HG03342 (cell line): ENCODE data around the gene NUP107.
"Not testable (repeated sequence)": the region's sequence is repeated elsewhere in the genome, so short reads cannot be mapped to it uniquely, and the experiment has no call there.

Experiments used
- ATAC-seq: cut with Tn5 transposase; IDR thresholded peaks from one replicate; pipeline ENCODE4 v1.9.1; 2021; ENCODE audit warnings: mild to moderate bottlenecking, moderate library complexity; ENCODE audit not compliant: unreplicated experiment

The NUP107 gene

DNA sequence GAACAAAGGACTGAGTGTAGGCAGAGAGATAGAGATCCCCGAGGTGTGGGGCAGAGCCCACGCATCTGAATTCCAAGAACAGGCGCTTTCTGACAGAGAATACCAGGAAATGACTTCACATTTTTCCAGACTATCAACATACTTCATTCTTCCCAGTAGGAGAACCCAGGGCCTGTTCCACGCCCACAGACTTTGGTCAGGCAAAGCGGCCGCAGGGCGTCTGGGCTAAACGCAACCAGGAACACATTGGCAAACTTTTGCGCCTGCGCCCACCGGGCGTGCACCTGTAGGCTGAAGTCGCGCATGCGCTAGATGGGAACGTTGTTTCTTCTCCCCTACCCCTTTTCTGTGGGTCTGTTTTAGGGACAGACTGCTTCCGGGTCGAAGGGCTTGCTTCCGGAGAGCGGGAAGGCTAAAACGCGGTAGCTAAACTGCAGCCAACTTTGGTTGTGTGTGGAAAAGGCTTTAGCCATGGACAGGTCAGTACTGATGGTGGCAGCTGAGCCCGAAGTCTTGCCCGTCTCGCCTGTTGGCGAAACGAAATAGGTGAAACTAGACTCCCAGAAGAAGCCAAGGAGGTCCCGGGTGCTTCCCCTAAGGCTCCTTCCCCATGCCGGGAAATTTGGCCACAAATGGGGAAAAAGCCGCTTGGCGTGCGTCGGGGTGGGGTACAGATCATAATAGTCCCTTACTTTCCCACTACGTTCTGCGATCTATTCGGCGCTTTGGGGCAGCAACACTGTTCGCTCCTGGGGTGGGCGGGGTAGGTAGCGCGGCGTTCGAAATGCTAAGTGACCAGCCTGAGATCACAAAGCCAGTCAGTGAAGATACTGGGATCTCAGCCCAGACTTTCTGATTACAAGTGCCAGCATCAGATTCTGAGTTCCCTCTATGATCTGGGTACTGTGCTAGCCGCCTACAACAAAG is at the start of gene NUP107:
TSS of gene NUP107 (plus strand) at position 384 of the 927 bp plus-strand sequence. CDS start at position 472, 88 bp downstream.
- peak; percentile 95 for ATAC-seq

DNA sequence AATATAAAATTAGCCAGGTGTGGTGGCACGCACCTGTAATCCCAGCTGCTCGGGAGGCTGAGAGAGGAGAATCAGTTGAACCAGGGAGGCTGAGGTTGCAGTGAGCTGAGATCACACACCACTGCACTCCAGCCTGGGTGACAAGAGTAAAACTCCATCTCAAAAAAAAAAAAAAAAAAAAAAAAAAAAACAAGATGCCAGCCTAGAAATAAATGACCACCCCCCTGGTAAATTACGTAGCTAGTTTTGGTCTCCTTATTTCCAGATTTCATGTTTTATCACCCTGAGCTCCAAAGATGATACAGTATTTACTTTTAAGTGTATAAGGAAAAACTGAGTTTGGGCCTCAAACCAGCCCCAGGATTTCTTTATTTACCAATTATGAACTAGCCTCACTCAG is 49.3 kb upstream of the NUP107 start:
- not testable (repeated sequence) for ATAC-seq

DNA sequence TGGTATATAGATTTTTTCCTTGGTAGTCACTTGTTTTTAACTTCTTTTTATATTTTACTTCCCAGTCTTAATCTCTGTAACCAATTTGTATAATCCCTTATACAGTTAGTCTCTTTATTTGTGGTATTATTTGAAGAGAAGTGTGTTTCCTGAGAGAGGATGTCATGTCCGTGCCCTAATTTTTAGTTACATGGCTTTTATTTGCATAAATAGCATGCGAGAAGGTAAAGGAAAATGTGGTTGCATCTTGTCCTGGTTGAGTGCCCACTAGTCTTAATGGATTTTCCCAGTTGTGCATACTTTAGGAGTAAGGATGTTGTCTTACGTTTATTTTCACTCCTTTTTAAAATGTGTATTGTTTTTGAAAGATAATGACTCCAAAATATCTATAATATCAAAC is 48.6 kb upstream of the NUP107 start:
- ATAC-seq, result no peak

DNA sequence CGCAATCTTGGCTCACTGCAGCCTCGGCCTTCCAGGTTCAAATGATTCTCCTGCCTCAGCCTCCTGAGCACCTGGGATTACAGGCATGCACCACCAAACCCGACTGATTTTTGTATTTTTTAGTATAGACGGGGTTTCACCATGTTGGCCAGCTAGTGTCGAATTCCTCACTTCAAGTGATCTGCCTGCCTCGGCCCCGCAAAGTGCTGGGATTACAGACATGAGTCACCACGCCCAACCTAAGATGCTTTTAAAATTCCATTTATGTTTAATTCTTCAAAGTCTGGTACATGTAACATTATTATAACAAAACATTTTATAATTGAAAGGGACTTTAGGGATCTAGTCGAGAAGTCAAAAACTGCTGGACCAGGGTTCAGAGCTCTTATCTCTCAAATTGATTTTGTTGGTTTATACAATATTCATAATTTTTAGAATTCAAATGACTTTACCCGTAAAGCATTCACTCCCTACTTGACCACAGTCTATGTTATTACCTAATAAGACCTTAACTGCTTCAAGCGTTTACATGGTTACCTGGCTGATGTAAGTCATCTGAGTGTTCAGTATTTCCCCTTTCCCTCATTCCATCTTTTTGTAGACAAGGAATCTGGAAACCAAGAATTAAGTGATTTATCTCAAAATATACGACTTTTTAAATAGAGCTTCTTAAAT is 47.9 kb upstream of the NUP107 start:
- ATAC-seq, result no peak

DNA sequence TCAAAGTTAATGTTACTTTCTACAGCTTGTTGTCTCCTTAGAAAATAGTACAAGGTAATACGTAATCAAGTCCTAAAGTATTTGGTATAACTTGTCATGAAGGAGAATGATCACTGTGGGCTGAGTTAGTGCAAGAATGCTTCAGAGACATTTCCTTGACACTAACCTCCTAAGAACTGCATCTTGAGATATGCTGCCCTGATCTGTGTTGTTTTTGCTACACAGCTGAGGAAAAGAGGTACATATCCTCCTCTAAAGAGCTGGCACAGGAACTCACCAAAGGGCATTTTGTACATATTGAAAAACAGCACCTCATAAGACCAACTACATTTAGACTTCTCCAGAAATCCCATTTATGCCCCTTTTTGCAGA is 47.4 kb upstream of the NUP107 start:
- ATAC-seq, result no peak

DNA sequence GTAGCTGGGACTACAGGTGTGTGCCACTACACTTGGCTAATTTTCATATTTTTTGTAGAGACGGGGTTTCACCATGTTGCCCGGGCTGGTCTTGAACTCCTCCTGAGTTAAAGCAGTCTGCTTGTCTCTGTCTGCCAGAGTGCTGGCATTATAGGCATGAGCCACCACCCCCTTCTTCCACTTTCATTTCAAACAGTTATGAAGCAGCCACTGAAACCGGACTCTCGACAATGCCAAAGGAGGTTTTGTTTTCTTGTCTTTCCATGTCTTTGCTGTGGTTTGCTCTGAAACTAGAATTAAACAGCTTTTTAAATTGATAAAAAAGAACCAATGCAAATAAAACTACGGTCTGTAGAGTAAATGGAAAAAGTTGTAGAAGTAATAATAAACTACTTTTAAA is 45.6 kb upstream of the NUP107 start:
- ATAC-seq, result peak; percentile 85

DNA sequence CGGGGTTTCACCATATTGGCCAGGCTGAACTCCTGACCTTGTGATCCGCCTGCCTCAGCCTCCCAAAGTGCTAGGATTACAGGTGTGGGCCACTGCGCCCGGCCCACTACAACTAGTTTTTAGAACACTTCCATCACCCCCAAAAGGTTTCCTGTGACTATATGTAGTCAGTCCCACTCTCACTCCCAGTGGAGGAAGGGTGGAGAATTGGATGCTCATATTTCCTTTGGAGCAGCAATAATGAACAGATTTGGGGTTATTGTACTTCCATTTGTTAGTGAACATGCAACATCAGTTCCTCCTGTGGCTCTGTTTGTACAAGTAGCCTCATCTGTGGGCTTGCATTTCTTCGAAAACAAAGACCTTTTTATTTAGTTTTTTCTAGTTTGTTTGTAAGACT is 40.3 kb upstream of the NUP107 start:
- ATAC-seq, result no peak

DNA sequence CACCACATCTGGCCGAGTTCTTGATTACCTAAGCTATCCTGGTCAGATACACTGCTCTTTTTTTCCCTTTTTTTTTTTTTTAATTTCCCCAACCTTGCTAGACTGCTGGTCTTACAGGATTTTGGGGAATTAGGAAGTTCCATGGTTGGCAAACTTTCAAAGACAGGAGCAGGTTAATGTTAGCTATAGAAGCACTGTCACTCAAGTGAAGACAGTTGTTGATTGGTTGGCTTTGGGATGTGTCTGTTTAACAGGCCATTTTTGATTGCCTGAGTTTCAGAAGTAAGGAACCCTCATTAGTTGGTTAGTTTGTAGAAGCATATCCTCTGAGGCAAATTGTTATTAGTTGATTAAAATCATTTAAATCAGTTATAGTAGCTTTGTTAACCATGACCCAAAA is 39.3 kb upstream of the NUP107 start:
- no peak for ATAC-seq

DNA sequence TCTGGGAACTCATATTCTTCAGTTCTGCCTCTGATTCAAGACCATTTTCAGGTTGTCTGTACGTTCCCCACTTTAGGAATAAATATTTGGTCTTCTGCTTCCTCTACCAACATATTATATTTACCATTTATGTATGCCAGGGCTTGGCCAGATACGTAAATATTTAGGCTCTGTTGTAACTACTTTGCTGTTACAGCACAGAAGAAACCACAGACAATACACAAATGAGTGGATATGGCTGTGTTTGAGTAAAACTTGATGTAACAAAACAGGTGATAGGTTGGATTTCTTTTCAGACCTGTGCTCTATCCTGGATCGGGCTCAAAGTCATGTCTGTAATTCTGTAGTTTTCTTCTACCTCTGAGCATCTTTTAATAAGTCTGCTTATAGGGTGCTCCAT is 38.6 kb upstream of the NUP107 start:
- ATAC-seq, result no peak

DNA sequence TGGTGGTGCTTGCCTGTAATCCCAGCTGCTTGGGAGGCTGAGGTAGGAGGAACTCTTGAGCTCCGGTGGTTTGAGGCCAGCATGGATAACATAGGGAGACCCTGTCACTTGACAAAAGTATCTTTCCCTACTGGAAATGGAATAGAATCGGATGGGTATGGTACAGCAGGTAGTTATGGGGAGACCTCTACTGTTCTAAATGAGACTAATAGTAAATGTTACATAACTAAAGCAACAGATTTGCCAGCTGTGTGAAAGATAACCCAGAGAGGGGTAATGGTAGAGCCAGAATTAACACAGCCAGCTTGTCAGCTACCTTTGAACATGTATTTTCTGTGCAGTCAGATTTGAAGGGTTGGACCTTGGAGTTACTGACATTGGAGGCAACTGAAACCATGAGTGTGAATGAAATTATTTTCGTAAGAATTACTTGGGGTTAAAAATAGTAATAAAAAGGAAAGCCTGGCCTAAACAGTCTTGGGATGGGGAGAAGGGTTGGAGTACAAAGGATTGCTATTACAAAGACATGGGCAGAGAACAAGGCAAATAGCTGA is 21.7 kb upstream of the NUP107 start:
- no peak for ATAC-seq

DNA sequence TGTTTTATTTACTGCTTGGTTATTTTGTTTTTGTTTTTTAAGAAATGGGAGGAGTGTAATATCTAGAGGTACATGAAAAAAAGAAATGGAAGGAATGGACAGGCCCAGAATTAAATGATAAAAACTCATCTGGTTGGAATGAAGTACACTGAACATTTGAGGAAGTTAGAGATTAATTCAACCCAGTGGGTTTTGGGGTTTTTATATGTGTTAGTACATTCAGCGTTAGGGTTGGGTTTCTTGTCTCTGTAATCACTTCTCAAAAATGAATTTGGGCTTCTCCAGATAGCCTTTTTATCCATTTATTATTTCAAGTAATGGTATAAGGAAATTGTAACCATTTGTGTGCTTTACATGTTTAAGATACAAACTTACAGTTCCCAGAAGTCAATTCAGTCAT is 19.5 kb upstream of the NUP107 start:
- ATAC-seq, result no peak

DNA sequence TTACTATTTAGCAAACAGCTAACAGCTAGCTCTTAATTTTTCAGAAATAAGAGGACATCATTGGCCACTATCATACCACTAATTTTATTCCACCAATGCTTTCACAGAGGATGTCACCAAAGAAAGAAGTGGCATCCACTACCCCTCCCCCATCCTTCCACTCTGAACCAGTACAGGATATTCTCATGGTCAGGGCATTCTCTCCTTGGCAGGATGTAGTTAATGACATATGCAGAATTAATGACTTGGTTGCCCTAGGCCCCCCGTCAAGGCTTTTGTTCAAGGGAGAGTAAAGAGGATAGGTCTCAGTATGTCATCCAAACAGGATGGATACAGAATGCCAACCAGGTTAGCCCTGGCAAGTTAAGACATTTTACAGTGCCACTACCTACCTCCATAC is 18.9 kb upstream of the NUP107 start:
- ATAC-seq, result no peak

DNA sequence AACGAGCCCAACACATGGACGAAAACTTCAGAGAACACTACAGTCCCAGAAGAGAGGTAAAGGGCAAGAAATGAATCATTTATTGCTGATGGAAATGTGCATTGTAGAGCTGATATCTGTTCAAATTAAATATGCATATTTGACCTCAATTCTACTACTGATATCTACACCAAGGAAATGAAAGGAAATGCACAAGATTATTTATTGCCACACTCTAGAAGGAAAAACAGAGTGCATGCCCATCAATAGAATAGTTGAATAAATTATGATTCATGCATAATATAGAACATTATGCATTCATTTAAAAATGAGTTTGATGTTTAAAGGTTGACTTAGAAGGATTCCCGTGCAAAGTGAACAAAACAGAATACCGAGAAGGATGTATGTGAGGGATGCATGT is 15.6 kb upstream of the NUP107 start:
- ATAC-seq, result no peak

DNA sequence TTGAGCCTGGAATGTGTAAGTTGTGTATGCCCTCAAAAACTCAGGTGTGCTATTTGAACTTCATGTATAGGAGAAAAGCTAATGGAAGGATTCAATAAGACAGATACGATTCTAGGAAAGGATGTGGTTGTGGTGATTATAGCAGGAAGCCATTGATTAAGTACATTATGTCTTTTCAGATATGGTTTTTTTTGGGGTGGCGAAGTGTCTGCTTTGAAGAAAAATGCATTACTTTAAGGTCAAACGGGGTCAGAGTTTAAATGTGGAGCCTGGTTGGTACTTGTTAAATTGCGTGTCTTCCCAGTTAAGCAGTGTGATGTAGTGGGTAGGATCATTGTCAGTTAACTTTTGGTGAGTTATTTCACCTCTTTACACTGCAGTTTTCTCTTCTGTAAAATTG is 13.0 kb upstream of the NUP107 start:
- no peak for ATAC-seq

DNA sequence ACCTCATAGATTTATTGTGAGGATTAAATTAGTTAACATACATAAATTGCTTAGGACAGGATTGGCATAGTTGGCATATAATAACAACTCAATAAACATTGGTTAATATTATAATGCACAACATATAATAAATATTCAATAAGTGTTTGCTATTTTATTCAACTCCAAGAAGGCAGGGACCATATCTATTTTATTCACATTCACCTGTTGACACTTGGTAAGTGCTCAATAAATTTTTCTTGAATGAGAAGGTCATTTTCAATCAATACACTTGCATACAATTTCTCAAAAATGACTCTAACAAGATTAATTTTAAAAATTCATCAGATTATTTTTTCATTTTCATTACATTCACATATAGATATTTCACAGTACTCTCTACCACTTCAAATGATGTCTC is 12.4 kb upstream of the NUP107 start:
- no peak for ATAC-seq

DNA sequence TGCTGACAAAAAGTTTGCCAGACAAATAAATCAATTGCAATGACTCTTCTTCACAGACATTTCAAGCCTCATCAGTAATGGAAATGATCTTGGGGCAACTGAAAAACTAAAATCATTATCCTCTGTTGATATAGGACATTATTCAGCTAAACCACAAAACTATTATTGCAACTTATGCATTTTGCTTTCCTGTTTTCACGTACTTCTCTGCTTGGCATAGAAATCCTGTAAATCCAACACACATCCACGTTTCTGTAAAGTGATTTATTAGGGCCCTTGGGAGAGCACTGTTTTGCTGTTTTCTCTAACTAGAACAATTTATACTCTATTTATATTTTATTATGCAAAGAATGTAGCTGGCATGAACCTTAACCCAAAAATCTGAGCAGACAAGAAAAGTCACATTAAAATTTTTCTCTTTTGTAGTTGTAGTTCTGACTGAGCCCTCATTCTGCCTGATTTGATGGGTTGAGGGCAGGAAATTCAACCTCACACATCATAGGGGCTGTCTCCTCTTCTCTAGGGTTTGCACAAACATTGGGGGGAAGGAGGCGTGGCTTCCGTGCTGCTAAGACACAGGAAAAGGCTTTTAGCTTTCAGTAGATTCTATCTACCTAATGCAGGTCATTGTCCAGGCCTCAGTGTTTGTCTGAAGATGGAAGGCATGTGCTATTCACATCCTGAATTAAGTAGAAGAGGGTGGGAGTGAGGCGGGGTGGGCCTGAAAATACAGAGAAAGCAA is 11.5 kb upstream of the NUP107 start:
- ATAC-seq, result no peak

DNA sequence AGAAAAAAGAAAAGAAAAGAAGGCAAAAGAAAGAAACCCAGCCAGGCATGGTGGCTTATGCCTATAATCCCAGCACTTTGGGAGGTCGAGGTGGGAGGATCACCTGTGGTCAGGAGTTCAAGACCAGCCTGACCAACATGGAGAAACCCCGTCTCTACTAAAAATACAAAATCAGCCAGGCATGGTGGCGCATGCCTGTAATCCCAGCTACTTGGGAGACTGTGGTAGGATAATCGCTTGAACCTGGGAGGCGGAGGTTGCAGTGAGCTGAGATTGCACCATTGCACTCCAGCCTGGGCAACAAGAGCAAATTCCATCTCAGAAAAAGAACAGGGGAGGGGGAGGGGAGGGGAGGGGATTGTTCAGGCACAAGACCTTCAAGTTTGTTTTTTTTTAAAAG is 9.9 kb upstream of the NUP107 start:
- not testable (repeated sequence) for ATAC-seq

DNA sequence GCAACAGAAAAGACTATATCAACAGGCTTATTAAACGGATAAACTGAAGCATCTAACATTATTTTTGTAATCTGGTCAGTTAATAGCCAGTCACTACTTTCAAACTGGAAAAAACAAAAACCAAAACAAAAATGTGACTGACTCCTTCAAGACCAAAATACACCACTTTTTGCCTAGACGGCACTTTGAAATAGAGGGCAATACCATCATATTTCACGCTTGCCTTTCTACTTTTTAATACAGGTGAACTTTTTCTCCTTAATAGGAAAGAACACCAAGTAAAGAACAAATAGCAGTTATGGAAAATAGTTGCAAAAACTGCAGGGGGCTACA is 550 bp upstream of the NUP107 start:
- ATAC-seq, result peak; percentile 2

DNA sequence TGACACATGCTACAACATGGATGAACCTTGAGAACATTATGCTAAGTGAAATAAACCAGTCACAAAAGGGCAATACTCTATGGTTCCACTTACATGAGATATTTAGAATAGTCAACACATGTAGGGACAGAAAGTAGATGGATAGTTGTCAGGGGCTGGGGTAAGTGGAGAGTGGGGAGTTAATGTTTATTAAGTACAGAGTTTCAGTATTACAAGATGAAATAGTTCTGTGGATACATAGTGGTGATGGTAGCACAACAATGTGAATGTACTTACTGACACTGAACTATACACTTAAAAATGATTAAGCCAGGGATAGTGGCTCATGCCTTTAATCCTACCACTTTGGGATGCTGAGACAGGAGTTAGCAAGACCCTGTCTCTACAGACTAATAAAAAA is 8.7 kb downstream of the NUP107 start:
- ATAC-seq, result no peak

DNA sequence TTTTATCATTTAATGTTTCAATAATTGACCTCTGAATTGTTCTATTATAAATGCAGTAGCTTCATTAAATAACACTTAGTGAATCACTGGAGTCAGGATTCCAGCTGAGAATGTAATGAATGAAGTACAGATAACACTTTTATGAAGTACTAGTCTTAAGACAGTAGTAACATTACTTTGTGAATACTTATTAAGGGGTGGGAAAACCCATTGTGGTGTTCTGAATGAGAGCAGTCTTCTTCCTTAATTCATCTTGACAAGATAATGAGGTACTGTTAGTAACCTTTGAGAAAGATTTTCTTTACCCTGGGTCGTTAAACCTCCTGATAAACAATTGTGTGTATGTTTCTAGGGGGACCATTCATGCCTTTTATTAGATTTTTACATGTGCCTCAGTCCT is 12.7 kb downstream of the NUP107 start:
- no peak for ATAC-seq

DNA sequence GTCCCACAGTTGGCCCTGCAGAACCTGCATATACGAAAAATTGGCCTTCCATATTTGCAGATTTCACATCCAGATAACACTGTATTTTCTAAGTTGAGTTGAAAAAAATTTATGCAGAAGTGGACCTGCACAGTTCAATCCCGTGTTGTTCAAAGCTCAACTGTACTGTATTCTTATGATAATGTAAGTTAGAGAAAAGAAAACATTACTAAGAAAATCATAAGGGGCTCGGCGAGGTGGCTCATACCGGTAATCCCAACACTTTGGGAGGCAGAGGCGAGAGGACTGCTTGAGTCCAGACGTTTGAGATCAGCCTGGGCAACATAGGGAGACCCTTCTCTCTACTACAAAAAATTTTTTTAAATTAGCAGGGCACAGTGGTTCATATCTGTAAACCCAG is 41.0 kb downstream of the NUP107 start:
- ATAC-seq, result no peak
